ENCODE results near the gene PAPSS2. TPM values are rescaled to one million over a fixed set of nuclear protein-coding genes. Genes with fewer than 3 reads are reported as not detected.

PAPSS2 gene
- total RNA-seq, 2 donors from 2014 or later: 16.9 to 17.5 TPM

- no peaks in the 10 kb centered on the region for H3K27me3 ChIP-seq
- ATAC-seq (peak; percentile 52), DNase-seq (peak in 1 of 4 donors; percentile 8)
- no peaks in the 10 kb centered on the region for H3K9me3 ChIP-seq
- 39 to 42% methylated on average over 11 of the region's 11 CpGs for WGBS, 2 donors
- H3K4me1 ChIP-seq: peaks cover 34% of the 10 kb centered on the region
- TF ChIP-seq POLR2A (IDR thresholded peaks at IDR 0.05) (no peak), CTCF (IDR thresholded peaks at IDR 0.05) (no peak)
- intact Hi-C loops (cut with DNase I): no loop called here
- no peaks in the 10 kb centered on the region for H3K36me3 ChIP-seq (replicated peaks in 1 of 2; ENCODE audit: insufficient read depth in 1 of 2, low read depth in 2 of 2)
- H3K4me3 ChIP-seq: no peak overlapping the region
- peak overlapping the region; percentile 17 to 87 (median 64) for H3K27ac ChIP-seq
Observed at GRCh38 chr10:87712913-87713616, 53.4 kb downstream of the PAPSS2 start.

GRCh38 chr10:87713707-87714106 lies 54.0 kb downstream of the PAPSS2 start:
- whole genome bisulfite sequencing, 2 donors: 32 to 44% methylated on average over 3 of the region's 3 CpGs
- H3K9me3 ChIP-seq: no peaks in the 10 kb centered on the region
- no peak overlapping the region for H3K4me3 ChIP-seq
- peak overlapping the region; percentile 17 to 87 (median 64) for H3K27ac ChIP-seq
- no peak for TF ChIP-seq CTCF (IDR thresholded peaks at IDR 0.05)
- TF ChIP-seq POLR2A (IDR thresholded peaks at IDR 0.05): no peak
- H3K4me1 ChIP-seq: peaks cover 34% of the 10 kb centered on the region
- ATAC-seq (peak; percentile 77), DNase-seq (peak in 1 of 4 donors; percentile 10)
- intact Hi-C loops (cut with DNase I): no loop called here
- no peaks in the 10 kb centered on the region for H3K27me3 ChIP-seq
- no peaks in the 10 kb centered on the region for H3K36me3 ChIP-seq (replicated peaks in 1 of 2; ENCODE audit: insufficient read depth in 1 of 2, low read depth in 2 of 2)

- no peaks in the 10 kb centered on the region for H3K9me3 ChIP-seq
- H3K4me3 ChIP-seq: no peak overlapping the region
- 79 to 88% methylated on average over 3 of the region's 3 CpGs for WGBS, 2 donors
- TF ChIP-seq POLR2A (IDR thresholded peaks at IDR 0.05): no peak
- TF ChIP-seq CTCF (IDR thresholded peaks at IDR 0.05): no peak
- no peaks in the 10 kb centered on the region for H3K27me3 ChIP-seq
- no peak for DNase-seq
- intact Hi-C loops (cut with DNase I): no loop called here
- H3K27ac ChIP-seq: peak overlapping the region in 1 of 4 donors; percentile 13
- H3K36me3 ChIP-seq (replicated peaks in 1 of 2; ENCODE audit: insufficient read depth in 1 of 2, low read depth in 2 of 2): no peaks in the 10 kb centered on the region
- ATAC-seq: no peak
- peaks cover 34% of the 10 kb centered on the region for H3K4me1 ChIP-seq
Observed at GRCh38 chr10:87715552-87716347, 56.1 kb downstream of the PAPSS2 start.

- 67 to 93% methylated on average over 4 of the region's 4 CpGs for WGBS, 2 donors
- Histone ChIP-seq H3K36me3 (replicated peaks in 1 of 2; ENCODE audit: insufficient read depth in 1 of 2, low read depth in 2 of 2) (no peaks in the 10 kb centered on the region), H3K4me3 (no peak overlapping the region), H3K4me1 (peaks cover 34% of the 10 kb centered on the region), H3K27me3 (no peaks in the 10 kb centered on the region), H3K9me3 (no peaks in the 10 kb centered on the region), H3K27ac (peak overlapping the region in 1 of 4 donors; percentile 13)
- ATAC-seq (no peak), DNase-seq (no peak)
- intact Hi-C loops (cut with DNase I): no loop called here
- TF ChIP-seq CTCF (IDR thresholded peaks at IDR 0.05): no peak
- no peak for TF ChIP-seq POLR2A (IDR thresholded peaks at IDR 0.05)
Observed at GRCh38 chr10:87716348-87716670, 56.6 kb downstream of the PAPSS2 start.

All from body of pancreas (tissue), 4 donors.